Muscle of leg (tissue), 11 donors: ENCODE data around the gene AIG1. TPM values are rescaled to one million over a fixed set of nuclear protein-coding genes. Genes with fewer than 3 reads are reported as not detected.
A peak's percentile ranks its signal among the peaks of the same experiment; 100 is the strongest.
"Not testable (repeated sequence)": the region's sequence is repeated elsewhere in the genome, so short reads cannot be mapped to it uniquely, and the experiment has no call there.

ENCODE experiments used
- DNase-seq: peaks from one replicate; pipeline ENCODE4 v3.0.0; 2013
- H3K27ac ChIP-seq: one replicate; pipeline ENCODE4 v1.5.1; 2013; ENCODE audit warnings: mild to moderate bottlenecking, low read length, control low read depth
- H3K27me3 ChIP-seq: one replicate; pipeline ENCODE4 v1.6.1; 2013; ENCODE audit warnings: low read length; ENCODE audit not compliant: control insufficient read depth, insufficient read depth
- H3K36me3 ChIP-seq: one replicate; pipeline ENCODE4 v1.6.1; 2013; ENCODE audit warnings: low read length; ENCODE audit not compliant: control insufficient read depth, insufficient read depth
- H3K4me1 ChIP-seq: one replicate; pipeline ENCODE4 v1.6.1; 2013; ENCODE audit warnings: low read length; ENCODE audit not compliant: control insufficient read depth, insufficient read depth
- H3K4me3 ChIP-seq: one replicate; pipeline ENCODE4 v1.5.1; 2013; ENCODE audit warnings: low read length, control low read depth
- H3K9me3 ChIP-seq: replicated peaks from 2 replicates; pipeline ENCODE4 v1.6.1; 2013; ENCODE audit warnings: low read depth, low read length; ENCODE audit not compliant: control insufficient read depth
- WGBS: methylation state at CpG from one replicate; pipeline ENCODE4 v1.1.5; 2013; ENCODE audit warnings: missing lambda C conversion rate; ENCODE audit not compliant: insufficient coverage; 5-methylcytosine and 5-hydroxymethylcytosine counted together
- polyA plus RNA-seq, 8 donors: library from polyadenylated mRNA; unstranded; fragments of 120-200 nt; gene quantifications; one replicate each; pipeline versions ENCODE4 v1.2.1 to v1.2.3, GENCODE V29; 2013; ENCODE audit warnings: inconsistent platforms in 1 of 8, low replicate concordance in 1 of 8; ENCODE audit not compliant: insufficient read length in 8 of 8, insufficient read depth in 1 of 8
- total RNA-seq: library from RNA; stranded (reverse); fragments of 120-200 nt; gene quantifications from one replicate; pipeline ENCODE4 v1.2.4, GENCODE V29; 2013

AIG1 gene
- total and polyA plus RNA-seq, 9 donors = 24.1 to 35.0 (median 30.2) TPM

DNA sequence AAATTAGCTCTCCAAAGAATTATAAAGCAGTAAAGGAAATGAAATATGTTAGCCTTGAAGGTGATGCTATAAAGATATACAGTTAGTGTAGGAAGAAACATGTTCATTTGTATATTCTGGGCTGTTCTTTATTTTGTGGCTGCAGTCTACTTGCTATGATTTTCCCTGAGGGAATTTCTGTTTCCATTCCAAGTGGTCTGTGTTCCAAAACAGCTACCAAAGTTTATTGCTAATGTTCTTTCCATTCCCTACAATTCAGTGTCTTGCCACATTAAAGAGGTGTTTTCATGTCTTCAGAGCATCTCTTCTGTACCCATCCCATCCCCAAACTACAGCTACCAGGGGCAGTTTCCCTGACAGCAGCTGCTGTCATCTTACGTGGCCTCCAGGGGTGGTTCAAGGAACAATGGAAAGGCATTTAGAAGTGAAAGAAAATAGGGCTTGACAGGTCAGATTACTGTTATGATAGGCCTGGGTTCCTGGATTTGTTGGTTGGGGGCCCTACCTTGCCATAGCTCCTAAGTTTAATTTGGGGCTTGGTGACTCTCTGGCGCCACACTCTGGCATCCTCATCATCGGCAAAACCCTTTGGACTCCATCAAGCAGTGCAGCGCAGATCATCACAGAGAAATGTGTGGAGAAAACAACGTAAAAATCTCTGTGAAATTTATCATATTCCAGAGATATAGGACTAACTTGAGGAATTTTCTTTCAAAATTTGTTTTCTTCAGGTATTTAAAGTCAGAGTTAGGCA is 33.8 kb upstream of the AIG1 start:
- no CpG with 5 or more reads among the region's 5 CpGs for WGBS
- Histone ChIP-seq H3K27ac (peak overlapping the region; percentile 45), H3K27me3 (no peaks in the 10 kb centered on the region), H3K9me3 (no peaks in the 10 kb centered on the region), H3K36me3 (no peaks in the 10 kb centered on the region), H3K4me3 (no peak overlapping the region), H3K4me1 (peaks cover 3% of the 10 kb centered on the region)
- peak; percentile 93 for DNase-seq

DNA sequence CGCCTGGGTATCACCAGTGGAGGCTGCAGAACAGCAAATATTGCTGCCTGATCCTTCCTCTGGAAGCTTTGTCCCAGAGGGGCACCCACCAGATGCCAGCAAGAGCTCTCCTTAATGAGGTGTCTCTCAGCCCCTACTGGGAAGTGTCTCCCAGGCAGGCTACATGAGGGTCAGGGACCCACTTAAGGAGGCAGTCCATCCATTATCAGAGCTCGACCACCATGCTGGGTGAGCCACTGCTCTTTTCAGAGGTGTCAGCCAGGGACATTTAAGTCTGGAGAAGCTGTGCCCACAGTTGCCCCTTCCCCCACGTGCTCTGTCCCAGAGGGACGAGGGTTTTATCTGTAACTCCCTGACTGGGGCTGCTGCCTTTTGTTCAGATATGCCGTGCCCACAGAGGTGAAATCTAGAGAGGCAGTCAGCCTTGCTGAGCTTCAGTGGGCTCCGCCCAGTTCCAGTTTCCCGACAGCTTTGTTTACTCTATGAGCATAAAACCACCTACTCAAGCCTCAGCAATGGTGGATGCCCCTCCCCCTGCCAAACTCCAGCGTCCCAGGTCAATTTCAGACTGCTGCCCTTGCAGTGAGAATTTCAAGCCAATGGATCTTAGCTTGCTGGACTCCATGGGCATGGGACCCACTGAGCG is 25.9 kb upstream of the AIG1 start:
- H3K27me3 ChIP-seq = peaks cover 4% of the 10 kb centered on the region
- no peaks in the 10 kb centered on the region for H3K9me3 ChIP-seq
- no peaks in the 10 kb centered on the region for H3K4me1 ChIP-seq
- no peak for DNase-seq
- no peaks in the 10 kb centered on the region for H3K36me3 ChIP-seq
- H3K27ac ChIP-seq = no peak overlapping the region
- 93% methylated on average over 9 of the region's 9 CpGs for WGBS
- H3K4me3 ChIP-seq = no peak overlapping the region

DNA sequence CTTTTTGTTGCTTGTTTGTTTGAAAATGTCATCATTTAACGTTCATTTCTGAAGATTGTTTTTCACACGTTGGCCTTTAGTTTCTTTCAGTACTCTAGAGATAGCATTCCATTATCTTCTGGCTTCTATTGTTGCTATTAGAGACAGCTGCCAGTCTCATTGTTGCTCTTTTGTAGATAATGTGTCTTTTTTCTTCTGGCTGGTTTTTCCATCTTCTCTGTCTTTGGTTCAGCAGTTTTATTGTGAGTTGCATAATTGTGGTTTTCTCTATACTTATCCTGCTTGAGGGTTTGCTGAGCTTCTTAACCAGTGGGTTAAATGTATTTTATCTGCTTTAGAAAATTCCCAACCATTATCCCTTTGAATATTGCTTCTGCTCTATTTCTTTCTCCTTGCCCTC is 23.2 kb upstream of the AIG1 start:
- Histone ChIP-seq H3K4me3 (no peak overlapping the region), H3K36me3 (no peaks in the 10 kb centered on the region), H3K27me3 (peaks cover 4% of the 10 kb centered on the region), H3K4me1 (no peaks in the 10 kb centered on the region), H3K9me3 (no peaks in the 10 kb centered on the region), H3K27ac (no peak overlapping the region)
- no CpG with 5 or more reads among the region's 2 CpGs for WGBS
- no peak for DNase-seq

- Histone ChIP-seq H3K9me3 (no peaks in the 10 kb centered on the region), H3K36me3 (no peaks in the 10 kb centered on the region), H3K4me3 (no peak overlapping the region), H3K27ac (no peak overlapping the region), H3K27me3 (peaks cover 4% of the 10 kb centered on the region), H3K4me1 (no peaks in the 10 kb centered on the region)
- no peak for DNase-seq
Measured at GRCh38 chr6:143038833-143039232, 21.9 kb upstream of the AIG1 start.

DNA sequence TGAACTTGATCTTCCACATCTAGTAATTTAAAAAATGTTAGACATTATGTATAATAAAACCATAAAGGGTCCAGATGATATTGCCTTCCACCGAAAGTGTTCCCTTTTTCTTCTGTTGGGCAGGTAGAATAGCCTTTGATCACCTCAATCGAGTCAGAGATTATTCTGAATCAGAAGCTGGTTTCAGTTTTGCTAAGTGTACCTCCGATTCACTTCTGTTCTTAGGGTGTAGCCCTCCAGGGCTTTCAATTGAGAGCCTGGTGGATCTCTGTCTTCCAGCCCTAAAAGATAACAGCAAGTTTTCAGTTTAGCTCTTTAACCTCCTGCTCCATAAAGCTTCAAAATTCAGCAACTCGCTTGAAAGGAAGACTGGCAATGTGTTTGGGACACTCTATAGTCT is 21.1 kb upstream of the AIG1 start:
- Histone ChIP-seq H3K27me3 (peaks cover 4% of the 10 kb centered on the region), H3K27ac (no peak overlapping the region), H3K9me3 (no peaks in the 10 kb centered on the region), H3K4me1 (no peaks in the 10 kb centered on the region), H3K36me3 (no peaks in the 10 kb centered on the region), H3K4me3 (no peak overlapping the region)
- no peak for DNase-seq
- 88% methylated on average over 1 of the region's 4 CpGs for WGBS

- WGBS = 89% methylated on average over 1 of the region's 2 CpGs
Measured at GRCh38 chr6:143040018-143040417, 20.7 kb upstream of the AIG1 start.

DNA sequence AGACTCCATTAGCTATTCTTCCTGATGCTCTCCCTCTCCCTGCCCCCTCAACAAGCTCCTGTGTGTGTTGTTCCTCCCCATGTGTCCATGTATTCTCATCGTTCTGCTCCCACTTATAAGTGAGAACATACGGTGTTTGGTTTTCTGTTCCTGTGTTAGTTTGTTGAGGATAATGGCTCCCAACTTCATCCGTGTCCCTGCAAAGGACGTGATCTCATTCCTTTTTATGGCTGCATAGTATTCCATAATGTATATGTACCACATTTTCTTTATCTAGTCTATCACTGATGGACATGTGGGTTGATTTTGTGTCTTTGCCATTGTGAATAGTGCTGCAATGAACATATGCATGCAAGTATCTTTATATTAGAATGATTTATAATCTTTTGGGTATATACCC is 16.3 kb upstream of the AIG1 start:
- H3K36me3 ChIP-seq, H3K27ac ChIP-seq, DNase-seq, H3K27me3 ChIP-seq, H3K9me3 ChIP-seq, H3K4me3 ChIP-seq, H3K4me1 ChIP-seq: not testable (repeated sequence)
- WGBS = no CpG with 5 or more reads among the region's 4 CpGs

More at GRCh38 chr6:143040018-143040417, 20.7 kb upstream of the AIG1 start:
- H3K36me3 ChIP-seq = no peaks in the 10 kb centered on the region
- H3K4me3 ChIP-seq = no peak overlapping the region
- no peaks in the 10 kb centered on the region for H3K4me1 ChIP-seq
- no peak for DNase-seq
- no peaks in the 10 kb centered on the region for H3K9me3 ChIP-seq
- no peak overlapping the region for H3K27ac ChIP-seq
- H3K27me3 ChIP-seq = peaks cover 3% of the 10 kb centered on the region

- H3K27ac ChIP-seq = no peak overlapping the region
- H3K9me3 ChIP-seq = peaks cover 5% of the 10 kb centered on the region
- H3K4me3 ChIP-seq = no peak overlapping the region
- DNase-seq = no peak
- WGBS = 72% methylated on average over 6 of the region's 10 CpGs
- H3K4me1 ChIP-seq = no peaks in the 10 kb centered on the region
- H3K36me3 ChIP-seq = no peaks in the 10 kb centered on the region
- H3K27me3 ChIP-seq = peaks cover 5% of the 10 kb centered on the region
Measured at GRCh38 chr6:143049611-143050010, 11.1 kb upstream of the AIG1 start.

- no CpG with 5 or more reads among the region's 2 CpGs for WGBS
Measured at GRCh38 chr6:143050509-143050908, 10.2 kb upstream of the AIG1 start.

DNA sequence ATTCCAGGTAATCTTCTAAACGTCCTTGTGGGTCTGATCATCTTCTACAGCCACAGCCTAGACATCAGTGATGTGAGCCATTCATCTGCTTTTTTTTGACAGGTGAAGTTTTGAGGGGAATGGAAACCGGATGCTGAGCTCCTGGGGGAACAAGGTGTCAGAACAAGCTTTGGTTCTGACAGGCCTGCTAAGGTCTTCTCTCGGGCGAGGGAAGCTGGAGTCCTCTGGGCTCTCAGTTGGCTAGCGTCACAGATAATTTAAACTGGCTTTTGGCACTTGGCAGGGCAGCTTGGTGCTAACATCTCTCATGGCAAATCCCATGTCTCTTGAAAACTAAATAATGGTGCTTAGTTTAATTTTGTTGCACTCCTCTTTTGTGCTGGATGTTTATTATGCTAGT is 8.4 kb upstream of the AIG1 start:
- 84% methylated on average over 4 of the region's 5 CpGs for WGBS
- H3K9me3 ChIP-seq = peaks cover 5% of the 10 kb centered on the region
- H3K4me3 ChIP-seq = no peak overlapping the region
- no peak overlapping the region for H3K27ac ChIP-seq
- no peak for DNase-seq
- H3K36me3 ChIP-seq = no peaks in the 10 kb centered on the region
- no peaks in the 10 kb centered on the region for H3K4me1 ChIP-seq
- peaks cover 5% of the 10 kb centered on the region for H3K27me3 ChIP-seq

More at GRCh38 chr6:143050509-143050908, 10.2 kb upstream of the AIG1 start:
- Histone ChIP-seq H3K27ac (no peak overlapping the region), H3K27me3 (peaks cover 5% of the 10 kb centered on the region), H3K4me3 (no peak overlapping the region), H3K9me3 (peaks cover 5% of the 10 kb centered on the region), H3K36me3 (no peaks in the 10 kb centered on the region), H3K4me1 (no peaks in the 10 kb centered on the region)
- no peak for DNase-seq
